HFFc6 (cell line): Measurements from ENCODE around the gene USP21. TPM values are rescaled to one million over a fixed set of nuclear protein-coding genes. Genes with fewer than 3 reads are reported as not detected.

Experiments used
- DNase-seq: peaks from one replicate; pipeline ENCODE4 v3.0.0-alpha.2; 2018
- H3K27ac Mint-ChIP-seq: 2 replicates; pipeline ENCODE4 v1.8.0; 2020; ENCODE audit warnings: mild to moderate bottlenecking, mixed read lengths
- H3K27me3 Mint-ChIP-seq: 2 replicates; pipeline ENCODE4 v1.8.0; 2021; ENCODE audit warnings: mild to moderate bottlenecking, moderate library complexity, mixed read lengths; ENCODE audit not compliant: insufficient read depth
- H3K36me3 Mint-ChIP-seq: 2 replicates; pipeline ENCODE4 v1.8.0; 2021; ENCODE audit warnings: low read depth, mixed read lengths
- H3K4me1 Mint-ChIP-seq: 2 replicates; pipeline ENCODE4 v1.8.0; 2020; ENCODE audit warnings: low read depth, mixed read lengths
- H3K4me3 Mint-ChIP-seq: 2 replicates; pipeline ENCODE4 v1.8.0; 2020; ENCODE audit warnings: mild to moderate bottlenecking, moderate library complexity, mixed read lengths
- H3K9me3 Mint-ChIP-seq: 2 replicates; pipeline ENCODE4 v1.8.0; 2020; ENCODE audit warnings: mild to moderate bottlenecking, mixed read lengths
- total RNA-seq, 6 experiments: library from RNA; stranded (reverse); fragmentation: NEBNext Ultra II Directional; extraction: Animal tissue kit (Norgen Biotek cat#: 25700); gene quantifications; 2 replicates in 1 of 6; 3 replicates in 5 of 6; pipeline ENCODE4 v1.2.3, GENCODE V29; 2021
- TF ChIP-seq, protein P1 (sequence below): fragments of 200-600 bp; sonication (generic); IDR thresholded peaks from 2 replicates; pipeline ENCODE4 v1.5.0; 2021; ENCODE audit warnings: antibody characterized with exemption, mild to moderate bottlenecking

Gene USP21
- total RNA-seq, 6 experiments from 2014 or later, result 16.6 to 18.9 (median 17.2) TPM

- DNase-seq, result no peak
- Mint-ChIP-seq H3K36me3 (no peaks in the 10 kb centered on the region), H3K4me1 (peaks cover 53% of the 10 kb centered on the region), H3K27me3 (peaks cover 5% of the 10 kb centered on the region; the same call in 1 of the 2 replicates), H3K27ac (peak overlapping the region; percentile 86), H3K4me3 (no peak overlapping the region; the same call in 1 of the 2 replicates), H3K9me3 (no peaks in the 10 kb centered on the region)
- TF ChIP-seq, protein P1, sequence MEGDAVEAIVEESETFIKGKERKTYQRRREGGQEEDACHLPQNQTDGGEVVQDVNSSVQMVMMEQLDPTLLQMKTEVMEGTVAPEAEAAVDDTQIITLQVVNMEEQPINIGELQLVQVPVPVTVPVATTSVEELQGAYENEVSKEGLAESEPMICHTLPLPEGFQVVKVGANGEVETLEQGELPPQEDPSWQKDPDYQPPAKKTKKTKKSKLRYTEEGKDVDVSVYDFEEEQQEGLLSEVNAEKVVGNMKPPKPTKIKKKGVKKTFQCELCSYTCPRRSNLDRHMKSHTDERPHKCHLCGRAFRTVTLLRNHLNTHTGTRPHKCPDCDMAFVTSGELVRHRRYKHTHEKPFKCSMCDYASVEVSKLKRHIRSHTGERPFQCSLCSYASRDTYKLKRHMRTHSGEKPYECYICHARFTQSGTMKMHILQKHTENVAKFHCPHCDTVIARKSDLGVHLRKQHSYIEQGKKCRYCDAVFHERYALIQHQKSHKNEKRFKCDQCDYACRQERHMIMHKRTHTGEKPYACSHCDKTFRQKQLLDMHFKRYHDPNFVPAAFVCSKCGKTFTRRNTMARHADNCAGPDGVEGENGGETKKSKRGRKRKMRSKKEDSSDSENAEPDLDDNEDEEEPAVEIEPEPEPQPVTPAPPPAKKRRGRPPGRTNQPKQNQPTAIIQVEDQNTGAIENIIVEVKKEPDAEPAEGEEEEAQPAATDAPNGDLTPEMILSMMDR, result no peak
Observed at GRCh38 chr1:161196111-161196510, 36.8 kb downstream of the USP21 start.

GRCh38 chr1:161196521-161197451 lies 37.5 kb downstream of the USP21 start:
- Mint-ChIP-seq H3K27ac (peak overlapping the region; percentile 86), H3K9me3 (no peaks in the 10 kb centered on the region), H3K27me3 (peaks cover 5% of the 10 kb centered on the region), H3K4me3 (peak overlapping the region; percentile 81), H3K36me3 (no peaks in the 10 kb centered on the region), H3K4me1 (peaks cover 59% of the 10 kb centered on the region)
- peak; percentile 68 for DNase-seq
- TF ChIP-seq, protein P1, result no peak

- H3K4me1 Mint-ChIP-seq, result peaks cover 58% of the 10 kb centered on the region
- H3K36me3 Mint-ChIP-seq, result peaks cover under 1% of the 10 kb centered on the region; the same call in 1 of the 2 replicates
- no peak for DNase-seq
- H3K27ac Mint-ChIP-seq, result peak overlapping the region; percentile 86
- H3K9me3 Mint-ChIP-seq, result no peaks in the 10 kb centered on the region
- peaks cover 5% of the 10 kb centered on the region for H3K27me3 Mint-ChIP-seq
- TF ChIP-seq, protein P1, result no peak
- peak overlapping the region; percentile 81 for H3K4me3 Mint-ChIP-seq
Observed at GRCh38 chr1:161197560-161198193, 38.4 kb downstream of the USP21 start.

DNA sequence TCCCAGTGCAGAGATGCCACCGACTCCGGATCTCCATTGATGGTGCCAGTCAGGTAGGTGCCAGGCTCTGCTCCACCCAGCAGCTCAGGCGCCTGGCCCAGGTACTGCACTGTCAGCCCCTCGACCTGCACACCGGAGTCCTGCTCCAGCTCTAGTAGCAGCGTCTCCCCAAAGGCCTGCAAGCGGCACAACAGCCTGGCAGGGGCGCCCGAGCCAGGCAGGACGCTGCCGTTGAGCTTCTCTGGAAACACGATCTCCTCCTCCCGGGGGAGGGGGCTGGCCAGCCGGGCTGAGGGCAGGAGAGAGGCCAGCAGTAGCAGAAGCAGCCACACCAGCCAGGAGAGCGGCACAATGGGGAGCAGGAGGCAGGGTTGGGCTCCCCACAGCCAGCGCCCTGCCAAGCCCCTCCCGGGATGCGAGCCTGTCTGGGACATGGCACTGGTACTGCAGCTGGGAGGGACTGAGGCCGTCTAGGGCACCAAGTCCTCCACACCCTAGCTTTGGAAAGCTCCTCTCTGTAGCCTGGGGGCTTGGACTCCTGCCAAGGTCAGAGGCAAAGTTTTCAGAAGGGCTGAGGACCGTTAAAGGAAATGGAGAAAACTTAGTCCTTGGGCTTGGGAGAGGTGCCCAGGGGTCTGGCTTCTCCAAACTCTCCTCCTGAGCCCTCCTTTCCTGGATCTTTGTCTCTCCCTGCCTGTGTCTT lies 39.0 kb downstream of the USP21 start:
- TF ChIP-seq, protein P1, result no peak
- Mint-ChIP-seq H3K27ac (peak overlapping the region; percentile 86), H3K4me1 (peaks cover 56% of the 10 kb centered on the region), H3K27me3 (peaks cover 5% of the 10 kb centered on the region), H3K9me3 (no peaks in the 10 kb centered on the region), H3K36me3 (peaks cover 3% of the 10 kb centered on the region; the same call in 1 of the 2 replicates), H3K4me3 (peak overlapping the region; percentile 81)
- peak; percentile 32 for DNase-seq

DNA sequence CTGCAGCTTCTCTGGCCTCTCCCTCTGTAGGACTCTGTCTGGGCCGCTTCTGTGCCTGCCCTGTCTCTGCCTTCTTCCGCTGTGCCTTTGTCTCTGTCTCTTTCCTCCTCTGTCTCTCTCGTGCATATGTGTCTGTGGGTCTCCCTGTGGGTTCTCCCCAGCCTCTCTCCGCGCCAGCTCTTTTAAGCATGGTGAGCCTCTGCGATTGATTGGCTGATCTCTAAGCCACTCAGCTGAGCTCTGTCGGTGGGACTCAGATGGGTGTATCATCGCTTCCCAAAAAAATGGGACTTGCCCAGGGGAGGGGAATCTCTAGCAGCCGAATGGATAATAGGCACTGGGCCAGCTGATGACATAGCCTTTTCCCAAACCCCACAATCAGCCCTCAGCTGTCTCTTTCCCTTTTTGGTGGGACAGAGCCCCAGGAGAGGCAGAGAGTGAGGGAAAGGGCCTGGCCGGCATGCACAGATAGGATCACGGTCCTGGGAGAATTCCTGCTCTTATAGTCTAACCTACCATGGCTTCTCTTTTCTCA lies 39.7 kb downstream of the USP21 start, which contains the start of gene ADAMTS4:
ADAMTS4 (minus strand) TSS at position 158 of the 535 bp plus-strand sequence. CDS start 427 bp downstream, outside the sequence.
- Mint-ChIP-seq H3K36me3 (peaks cover 7% of the 10 kb centered on the region), H3K27me3 (peaks cover 5% of the 10 kb centered on the region), H3K9me3 (no peaks in the 10 kb centered on the region), H3K4me1 (peaks cover 61% of the 10 kb centered on the region), H3K4me3 (peak within 1 kb of the TSS; percentile 81), H3K27ac (peak within 1 kb of the TSS; percentile 99)
- peak; percentile 82 for DNase-seq
- TF ChIP-seq, protein P1, result no peak
